Measurements from ENCODE around the gene OR6B2. TPM values are rescaled to one million over a fixed set of nuclear protein-coding genes. Genes with fewer than 3 reads are reported as not detected.
"Not testable (repeated sequence)": the region's sequence is repeated elsewhere in the genome, so short reads cannot be mapped to it uniquely, and the experiment has no call there.

The OR6B2 gene
- total RNA-seq, 1 donor from 2014 or later = not detected

- Histone ChIP-seq H3K27ac (no peak overlapping the region), H3K27me3 (ENCODE audit: low read depth) (peaks cover 41% of the 10 kb centered on the region), H3K36me3 (no peaks in the 10 kb centered on the region), H3K4me1 (no peaks in the 10 kb centered on the region), H3K4me3 (no peak overlapping the region), H3K9me3 (no peaks in the 10 kb centered on the region)
- no peak for TF ChIP-seq CTCF (IDR thresholded peaks at IDR 0.05)
- ATAC-seq (no peak), DNase-seq (no peak)
- intact Hi-C loops (cut with DNase I) = no loop called here
These were observed 20.0 kb upstream of the OR6B2 start for GRCh38 chr2:240050278-240050677.

- no peak for TF ChIP-seq CTCF (IDR thresholded peaks at IDR 0.05)
- intact Hi-C loops (cut with DNase I) = no loop called here
- H3K4me1 ChIP-seq = no peaks in the 10 kb centered on the region
- no peak overlapping the region for H3K4me3 ChIP-seq
- H3K27ac ChIP-seq = no peak overlapping the region
- DNase-seq (no peak), ATAC-seq (no peak)
- H3K9me3 ChIP-seq = no peaks in the 10 kb centered on the region
- H3K36me3 ChIP-seq = no peaks in the 10 kb centered on the region
- H3K27me3 ChIP-seq (ENCODE audit: low read depth) = peaks cover 35% of the 10 kb centered on the region
These were observed 18.0 kb upstream of the OR6B2 start for GRCh38 chr2:240048237-240048636.

GRCh38 chr2:240045098-240045497 lies 14.9 kb upstream of the OR6B2 start:
- H3K36me3 ChIP-seq = no peaks in the 10 kb centered on the region
- ATAC-seq = no peak
- no peak for TF ChIP-seq CTCF (IDR thresholded peaks at IDR 0.05)
- H3K27ac ChIP-seq = no peak overlapping the region
- H3K9me3 ChIP-seq = no peaks in the 10 kb centered on the region
- intact Hi-C loops (cut with DNase I) = no loop called here
- H3K27me3 ChIP-seq (ENCODE audit: low read depth) = peaks cover 38% of the 10 kb centered on the region
- no peak overlapping the region for H3K4me3 ChIP-seq
- no peak for DNase-seq
- H3K4me1 ChIP-seq = no peaks in the 10 kb centered on the region

- intact Hi-C loops (cut with DNase I) = not testable (repeated sequence)
These were observed 13.9 kb upstream of the OR6B2 start for GRCh38 chr2:240044096-240044495.

GRCh38 chr2:240043279-240043989 lies 13.2 kb upstream of the OR6B2 start:
- intact Hi-C loops (cut with DNase I) = no loop called here
- Histone ChIP-seq H3K27ac (no peak overlapping the region), H3K4me3 (no peak overlapping the region), H3K36me3 (no peaks in the 10 kb centered on the region), H3K27me3 (ENCODE audit: low read depth) (peaks cover 24% of the 10 kb centered on the region), H3K9me3 (no peaks in the 10 kb centered on the region), H3K4me1 (no peaks in the 10 kb centered on the region)
- DNase-seq (no peak), ATAC-seq (no peak)
- no peak for TF ChIP-seq CTCF (IDR thresholded peaks at IDR 0.05)

More at GRCh38 chr2:240044096-240044495, 13.9 kb upstream of the OR6B2 start:
- H3K9me3 ChIP-seq, H3K4me3 ChIP-seq, ATAC-seq, H3K36me3 ChIP-seq, H3K27ac ChIP-seq, H3K4me1 ChIP-seq, DNase-seq: not testable (repeated sequence)
- peaks cover 30% of the 10 kb centered on the region for H3K27me3 ChIP-seq (ENCODE audit: low read depth)

GRCh38 chr2:240042740-240043139 lies 12.5 kb upstream of the OR6B2 start:
- intact Hi-C loops (cut with DNase I) = no loop called here
- Histone ChIP-seq H3K4me1 (no peaks in the 10 kb centered on the region), H3K27ac (no peak overlapping the region), H3K27me3 (ENCODE audit: low read depth) (peaks cover 17% of the 10 kb centered on the region), H3K36me3 (no peaks in the 10 kb centered on the region), H3K9me3 (no peaks in the 10 kb centered on the region), H3K4me3 (no peak overlapping the region)
- no peak for TF ChIP-seq CTCF (IDR thresholded peaks at IDR 0.05)
- ATAC-seq (no peak), DNase-seq (no peak)
